Measurements from ENCODE around the gene SYNPO2.

The SYNPO2 gene

DNA sequence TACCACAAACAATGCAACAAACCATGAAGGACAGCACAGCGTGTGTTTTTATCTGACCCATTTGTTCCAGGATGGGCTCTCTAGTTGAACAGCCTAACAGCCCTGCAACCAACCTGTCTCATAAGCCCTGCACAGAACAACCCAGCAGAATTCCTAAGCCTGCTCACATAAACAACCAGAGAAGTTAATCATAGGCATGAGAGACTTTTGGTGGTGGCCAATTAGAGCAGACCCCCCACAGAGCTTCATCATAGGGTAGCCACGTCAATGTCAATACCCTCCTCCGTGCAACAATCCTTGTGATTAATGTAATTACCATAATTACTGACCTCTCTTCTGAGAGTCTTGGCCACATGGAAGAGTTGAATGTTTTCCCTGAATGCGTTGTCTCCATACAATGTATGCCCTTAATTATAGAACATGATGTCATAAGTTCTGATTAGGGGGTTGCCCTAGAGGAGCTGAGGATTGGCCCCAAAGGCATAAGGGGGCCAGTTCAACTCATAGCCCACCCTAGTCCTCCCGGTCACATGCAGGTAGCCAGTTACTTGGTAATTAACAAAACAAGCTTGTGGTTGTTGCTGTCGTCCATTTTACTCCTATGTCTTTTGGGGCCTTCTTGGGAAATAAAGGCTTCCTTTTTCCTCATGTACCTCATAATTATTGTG is 92.7 kb downstream of the SYNPO2 start:
- Histone ChIP-seq H3K36me3 (ENCODE audit: control insufficient read depth in 1 of 2, insufficient read depth in 2 of 2, low read length in 2 of 2) (no peaks in the 10 kb centered on the region), H3K4me3 (ENCODE audit: low read depth in 1 of 2, low read length in 2 of 2) (no peak overlapping the region), H3K4me1 (ENCODE audit: control insufficient read depth in 1 of 2, insufficient read depth in 2 of 2, low read length in 2 of 2) (no peaks in the 10 kb centered on the region), H3K9me3 (ENCODE audit: control insufficient read depth in 1 of 2, low read length in 2 of 2) (no peaks in the 10 kb centered on the region), H3K27me3 (ENCODE audit: control insufficient read depth in 1 of 2, insufficient read depth in 2 of 2, low read length in 2 of 2) (no peaks in the 10 kb centered on the region), H3K27ac (ENCODE audit: low read depth, low read length) (no peak overlapping the region), H3K9ac (ENCODE audit: low read depth in 1 of 2, low read length in 2 of 2) (no peak overlapping the region)

DNA sequence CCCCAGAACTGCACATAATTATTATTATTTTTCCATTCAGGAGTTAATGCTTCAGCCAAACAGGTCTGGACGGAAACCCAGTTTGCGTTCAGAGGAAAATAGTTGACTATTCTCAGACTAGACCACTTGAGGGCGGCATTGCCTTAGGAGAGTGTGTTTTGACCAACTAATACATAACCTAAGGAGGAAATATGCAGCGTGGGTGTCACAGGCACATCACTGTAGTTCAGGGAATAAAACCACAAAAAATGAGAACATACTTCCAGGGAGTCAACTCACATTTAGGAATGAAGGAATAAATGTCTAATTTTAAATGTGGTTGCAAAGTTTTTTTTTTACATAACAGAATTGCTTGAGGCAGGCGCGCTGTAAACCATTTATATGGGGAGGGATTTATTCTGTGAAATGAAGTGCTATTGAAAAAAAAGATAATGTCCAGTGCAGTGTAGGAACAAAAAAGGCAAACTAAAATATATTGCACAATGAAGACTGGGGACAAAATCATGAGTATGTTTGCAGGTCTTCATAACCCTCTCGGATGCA is 93.3 kb downstream of the SYNPO2 start:
- Histone ChIP-seq H3K27me3 (ENCODE audit: control insufficient read depth in 1 of 2, insufficient read depth in 2 of 2, low read length in 2 of 2) (no peaks in the 10 kb centered on the region), H3K36me3 (ENCODE audit: control insufficient read depth in 1 of 2, insufficient read depth in 2 of 2, low read length in 2 of 2) (no peaks in the 10 kb centered on the region), H3K9ac (ENCODE audit: low read depth in 1 of 2, low read length in 2 of 2) (no peak overlapping the region), H3K9me3 (ENCODE audit: control insufficient read depth in 1 of 2, low read length in 2 of 2) (no peaks in the 10 kb centered on the region), H3K4me1 (ENCODE audit: control insufficient read depth in 1 of 2, insufficient read depth in 2 of 2, low read length in 2 of 2) (no peaks in the 10 kb centered on the region), H3K4me3 (ENCODE audit: low read depth in 1 of 2, low read length in 2 of 2) (no peak overlapping the region), H3K27ac (ENCODE audit: low read depth, low read length) (no peak overlapping the region)

DNA sequence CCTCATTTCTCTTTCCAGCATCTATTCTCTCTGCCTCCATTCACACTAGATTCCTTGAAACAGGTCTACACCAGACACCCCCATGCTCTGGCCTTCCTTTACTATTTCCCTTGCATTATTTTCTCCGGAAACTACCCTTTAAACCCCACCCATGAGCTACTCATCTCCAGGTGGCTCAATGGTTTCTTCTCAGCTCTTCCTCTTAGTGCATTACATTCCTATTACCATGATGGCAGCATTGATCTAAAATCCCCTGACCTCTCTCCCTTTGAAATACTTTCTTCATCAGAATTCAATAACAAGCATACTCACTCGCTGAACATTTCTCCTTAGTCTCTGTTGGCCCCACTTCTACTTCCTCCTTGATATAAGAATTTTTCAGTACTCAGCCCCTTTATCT is 94.6 kb downstream of the SYNPO2 start:
- Histone ChIP-seq H3K4me3 (ENCODE audit: low read depth in 1 of 2, low read length in 2 of 2) (no peak overlapping the region), H3K36me3 (ENCODE audit: control insufficient read depth in 1 of 2, insufficient read depth in 2 of 2, low read length in 2 of 2) (no peaks in the 10 kb centered on the region), H3K27me3 (ENCODE audit: control insufficient read depth in 1 of 2, insufficient read depth in 2 of 2, low read length in 2 of 2) (no peaks in the 10 kb centered on the region), H3K9me3 (ENCODE audit: control insufficient read depth in 1 of 2, low read length in 2 of 2) (no peaks in the 10 kb centered on the region), H3K4me1 (ENCODE audit: control insufficient read depth in 1 of 2, insufficient read depth in 2 of 2, low read length in 2 of 2) (no peaks in the 10 kb centered on the region), H3K27ac (ENCODE audit: low read depth, low read length) (no peak overlapping the region), H3K9ac (ENCODE audit: low read depth in 1 of 2, low read length in 2 of 2) (no peak overlapping the region)

DNA sequence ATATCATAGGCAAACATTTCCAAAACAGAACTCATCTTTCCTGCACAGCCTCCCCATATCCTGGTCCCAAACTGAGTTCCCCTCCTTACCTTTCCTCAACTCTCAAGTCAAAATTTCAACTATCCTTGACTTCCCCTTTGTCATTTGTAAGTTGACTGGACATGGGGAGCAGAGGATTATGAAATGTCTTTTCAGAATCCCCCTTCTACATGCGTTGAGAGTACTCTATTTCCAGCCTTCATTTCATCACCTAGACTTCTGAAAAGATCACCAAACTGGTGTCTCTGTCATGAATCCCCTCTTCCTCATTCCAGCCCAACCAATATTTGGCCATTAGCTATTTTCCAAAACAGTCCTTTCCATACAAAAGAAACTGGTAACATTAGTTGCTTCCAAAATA is 95.2 kb downstream of the SYNPO2 start:
- no peaks in the 10 kb centered on the region for H3K4me1 ChIP-seq (ENCODE audit: control insufficient read depth in 1 of 2, insufficient read depth in 2 of 2, low read length in 2 of 2)
- no peaks in the 10 kb centered on the region for H3K27me3 ChIP-seq (ENCODE audit: control insufficient read depth in 1 of 2, insufficient read depth in 2 of 2, low read length in 2 of 2)
- no peak overlapping the region for H3K9ac ChIP-seq (ENCODE audit: low read depth in 1 of 2, low read length in 2 of 2)
- H3K27ac ChIP-seq (ENCODE audit: low read depth, low read length), result no peak overlapping the region
- H3K4me3 ChIP-seq (ENCODE audit: low read depth in 1 of 2, low read length in 2 of 2), result no peak overlapping the region
- no peaks in the 10 kb centered on the region for H3K36me3 ChIP-seq (ENCODE audit: control insufficient read depth in 1 of 2, insufficient read depth in 2 of 2, low read length in 2 of 2)
- no peaks in the 10 kb centered on the region for H3K9me3 ChIP-seq (ENCODE audit: control insufficient read depth in 1 of 2, low read length in 2 of 2)

DNA sequence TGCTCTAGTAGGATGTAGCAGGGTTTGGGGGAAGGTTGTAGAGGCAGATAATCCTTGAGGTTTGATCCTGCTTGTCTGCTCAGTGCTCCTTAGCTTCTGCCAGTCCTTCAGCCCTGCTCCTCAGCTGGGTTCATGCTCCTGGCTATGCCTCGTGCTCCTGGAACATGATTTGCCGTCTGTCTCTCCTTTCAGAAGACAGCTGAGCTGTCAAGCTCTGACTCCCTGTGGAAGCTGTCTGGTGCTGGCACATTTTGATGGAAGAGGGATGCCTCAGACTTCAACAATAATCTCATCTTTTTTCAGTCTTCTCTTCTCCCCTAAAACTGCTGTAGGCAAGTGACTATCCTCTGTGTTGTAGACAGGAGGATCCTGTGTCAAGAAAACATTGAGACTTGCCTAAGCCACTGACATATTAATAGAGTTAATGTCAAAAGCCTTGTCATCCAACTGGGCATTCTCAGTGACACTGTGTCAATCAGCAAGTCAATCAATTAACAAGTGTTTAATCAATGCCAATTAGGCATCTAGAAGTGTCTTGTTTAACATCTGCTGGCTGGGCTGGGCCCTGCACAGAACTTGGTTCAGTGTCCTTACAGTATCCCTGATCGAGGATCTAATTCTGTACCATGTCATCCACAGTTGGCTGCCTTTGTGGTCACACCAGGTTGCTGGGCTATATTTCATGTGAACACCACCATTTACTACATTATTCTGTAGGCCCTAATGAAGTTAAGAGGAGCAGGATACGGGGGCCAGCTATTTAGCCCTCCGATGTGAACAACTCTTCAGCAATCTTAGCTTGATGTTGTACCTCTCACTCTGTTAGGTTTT is 96.7 kb downstream of the SYNPO2 start:
- H3K9me3 ChIP-seq (ENCODE audit: control insufficient read depth in 1 of 2, low read length in 2 of 2), result no peaks in the 10 kb centered on the region
- no peak overlapping the region for H3K27ac ChIP-seq (ENCODE audit: low read depth, low read length)
- H3K36me3 ChIP-seq (ENCODE audit: control insufficient read depth in 1 of 2, insufficient read depth in 2 of 2, low read length in 2 of 2), result no peaks in the 10 kb centered on the region
- H3K27me3 ChIP-seq (ENCODE audit: control insufficient read depth in 1 of 2, insufficient read depth in 2 of 2, low read length in 2 of 2), result no peaks in the 10 kb centered on the region
- H3K4me1 ChIP-seq (ENCODE audit: control insufficient read depth in 1 of 2, insufficient read depth in 2 of 2, low read length in 2 of 2), result no peaks in the 10 kb centered on the region
- no peak overlapping the region for H3K4me3 ChIP-seq (ENCODE audit: low read depth in 1 of 2, low read length in 2 of 2)
- no peak overlapping the region for H3K9ac ChIP-seq (ENCODE audit: low read depth in 1 of 2, low read length in 2 of 2)

DNA sequence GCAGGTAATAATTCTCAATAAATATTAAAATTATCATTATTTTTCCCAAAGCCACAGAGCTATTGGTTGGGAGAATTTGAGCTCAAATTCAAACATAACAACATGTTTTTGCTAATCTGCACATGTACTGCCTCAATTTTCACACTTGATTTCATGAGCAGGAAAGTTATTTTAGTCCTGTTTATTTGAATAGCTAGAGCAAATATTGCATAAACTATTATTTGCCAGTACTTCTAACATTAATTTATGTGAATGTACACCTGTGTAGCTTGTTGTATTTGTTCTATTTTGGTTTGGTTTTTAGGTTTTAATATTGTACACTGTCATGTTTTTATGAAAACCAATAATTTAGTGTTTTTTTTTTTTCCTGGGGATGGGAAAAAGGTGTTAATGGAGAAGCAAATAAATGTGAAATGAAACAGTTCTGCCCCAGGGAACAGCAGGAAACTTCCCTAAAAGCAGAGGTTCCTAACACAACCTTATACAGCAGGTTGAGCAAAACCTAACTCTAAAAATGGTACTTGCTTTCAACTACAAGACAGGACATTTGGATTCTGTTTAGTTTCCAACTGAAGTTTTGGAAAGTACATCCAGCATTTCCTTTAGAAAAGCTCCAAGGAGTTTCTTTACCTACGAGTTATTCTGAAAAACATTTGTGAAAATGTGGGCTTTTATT is 99.4 kb downstream of the SYNPO2 start:
- Histone ChIP-seq H3K9me3 (ENCODE audit: control insufficient read depth in 1 of 2, low read length in 2 of 2) (no peaks in the 10 kb centered on the region), H3K9ac (ENCODE audit: low read depth in 1 of 2, low read length in 2 of 2) (no peak overlapping the region), H3K27ac (ENCODE audit: low read depth, low read length) (no peak overlapping the region), H3K27me3 (ENCODE audit: control insufficient read depth in 1 of 2, insufficient read depth in 2 of 2, low read length in 2 of 2) (no peaks in the 10 kb centered on the region), H3K36me3 (ENCODE audit: control insufficient read depth in 1 of 2, insufficient read depth in 2 of 2, low read length in 2 of 2) (no peaks in the 10 kb centered on the region), H3K4me3 (ENCODE audit: low read depth in 1 of 2, low read length in 2 of 2) (no peak overlapping the region), H3K4me1 (ENCODE audit: control insufficient read depth in 1 of 2, insufficient read depth in 2 of 2, low read length in 2 of 2) (no peaks in the 10 kb centered on the region)

DNA sequence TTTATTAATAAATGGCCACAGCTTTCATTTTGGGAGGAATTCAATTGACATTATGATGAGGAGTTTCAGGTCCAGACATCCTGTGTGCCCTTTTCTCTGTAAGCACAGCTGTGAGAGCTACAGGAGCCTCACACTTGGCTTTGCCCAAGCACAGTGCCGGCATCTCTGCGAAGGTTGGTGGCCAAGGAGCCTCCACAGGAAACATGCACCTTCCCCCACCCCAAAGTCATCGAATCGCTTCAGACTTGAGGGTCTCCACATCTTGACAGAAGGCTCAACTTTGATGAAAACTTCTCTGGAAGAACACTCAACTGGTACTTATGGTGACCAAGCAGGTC is 100.0 kb downstream of the SYNPO2 start:
- Histone ChIP-seq H3K4me3 (ENCODE audit: low read depth in 1 of 2, low read length in 2 of 2) (no peak overlapping the region), H3K4me1 (ENCODE audit: control insufficient read depth in 1 of 2, insufficient read depth in 2 of 2, low read length in 2 of 2) (no peaks in the 10 kb centered on the region), H3K27ac (ENCODE audit: low read depth, low read length) (peak overlapping the region; percentile 70), H3K9me3 (ENCODE audit: control insufficient read depth in 1 of 2, low read length in 2 of 2) (no peaks in the 10 kb centered on the region), H3K36me3 (ENCODE audit: control insufficient read depth in 1 of 2, insufficient read depth in 2 of 2, low read length in 2 of 2) (no peaks in the 10 kb centered on the region), H3K9ac (ENCODE audit: low read depth in 1 of 2, low read length in 2 of 2) (no peak overlapping the region), H3K27me3 (ENCODE audit: control insufficient read depth in 1 of 2, insufficient read depth in 2 of 2, low read length in 2 of 2) (no peaks in the 10 kb centered on the region)

DNA sequence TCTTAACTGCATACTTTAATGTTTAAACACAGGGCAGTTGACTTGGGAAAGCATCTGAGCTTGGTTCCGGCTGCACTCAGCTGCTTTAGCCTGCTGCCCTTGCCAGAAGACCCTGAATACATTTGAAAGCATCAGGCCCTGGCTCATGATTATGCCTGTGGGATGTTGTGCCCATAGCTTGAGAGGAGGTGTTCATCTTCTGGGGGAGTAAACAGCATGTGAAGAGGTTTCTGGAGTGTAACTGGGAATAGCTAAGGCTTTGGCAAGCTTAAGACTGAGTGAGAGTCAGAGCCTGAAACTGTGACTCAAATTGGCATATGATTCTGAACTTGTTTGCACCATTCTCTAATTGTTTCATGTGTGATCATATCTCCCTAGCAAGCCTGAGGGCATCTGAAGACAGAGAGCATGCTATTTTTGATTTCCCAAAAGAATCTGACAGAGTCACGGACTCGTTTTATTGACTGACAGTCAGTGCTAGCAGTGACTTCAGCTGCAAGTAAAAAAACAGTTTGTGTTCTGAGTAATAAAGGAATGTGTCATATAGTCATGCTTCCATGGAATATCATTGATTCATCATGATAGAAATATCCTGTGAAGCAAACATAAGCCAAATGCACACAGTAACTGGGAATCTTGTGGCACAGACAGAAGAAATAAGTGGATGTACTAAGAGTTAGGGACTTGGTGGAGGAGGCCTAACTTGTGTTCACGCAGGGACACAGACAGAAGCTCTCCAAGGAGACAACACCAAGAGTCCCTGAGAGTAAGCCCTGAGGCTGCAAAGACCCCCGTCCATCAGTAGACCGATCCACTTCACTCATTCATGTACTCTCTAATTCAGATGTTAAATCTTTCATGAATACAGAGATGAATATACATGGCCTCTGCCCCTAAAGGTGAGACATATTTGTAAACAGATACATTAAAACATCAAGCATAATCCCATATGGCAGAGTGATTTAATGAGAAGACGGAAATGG is 100.7 kb downstream of the SYNPO2 start:
- H3K9ac ChIP-seq (ENCODE audit: low read depth in 1 of 2, low read length in 2 of 2), result no peak overlapping the region
- H3K9me3 ChIP-seq (ENCODE audit: control insufficient read depth in 1 of 2, low read length in 2 of 2), result no peaks in the 10 kb centered on the region
- H3K4me3 ChIP-seq (ENCODE audit: low read depth in 1 of 2, low read length in 2 of 2), result no peak overlapping the region
- no peaks in the 10 kb centered on the region for H3K4me1 ChIP-seq (ENCODE audit: control insufficient read depth in 1 of 2, insufficient read depth in 2 of 2, low read length in 2 of 2)
- peak overlapping the region; percentile 7 for H3K27ac ChIP-seq (ENCODE audit: low read depth, low read length)
- no peaks in the 10 kb centered on the region for H3K36me3 ChIP-seq (ENCODE audit: control insufficient read depth in 1 of 2, insufficient read depth in 2 of 2, low read length in 2 of 2)
- H3K27me3 ChIP-seq (ENCODE audit: control insufficient read depth in 1 of 2, insufficient read depth in 2 of 2, low read length in 2 of 2), result no peaks in the 10 kb centered on the region

DNA sequence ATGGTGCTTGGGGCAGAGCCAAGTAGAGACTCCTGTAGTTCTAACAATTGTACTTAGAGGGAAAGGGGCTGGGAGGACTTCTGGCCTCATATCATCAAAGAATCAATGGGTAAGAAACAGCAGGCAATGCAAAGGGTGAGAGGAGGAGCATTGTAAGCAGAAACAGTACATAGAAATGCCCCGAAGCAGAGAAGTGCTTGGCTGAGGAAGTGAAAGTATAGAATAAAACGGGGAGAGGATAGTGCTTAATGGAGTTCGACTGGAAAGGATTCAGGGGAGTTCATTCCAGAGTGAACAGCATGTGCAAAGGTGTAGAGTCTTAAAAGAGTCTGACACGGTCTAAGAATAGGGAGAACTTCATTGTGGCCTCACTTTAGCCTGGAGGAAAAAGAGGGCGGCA is 103.0 kb downstream of the SYNPO2 start:
- H3K27ac ChIP-seq (ENCODE audit: low read depth, low read length), result no peak overlapping the region
- H3K27me3 ChIP-seq (ENCODE audit: control insufficient read depth in 1 of 2, insufficient read depth in 2 of 2, low read length in 2 of 2), result no peaks in the 10 kb centered on the region

More for the DNA sequence above, 103.0 kb downstream of the SYNPO2 start:
- Histone ChIP-seq H3K4me3 (ENCODE audit: low read depth in 1 of 2, low read length in 2 of 2) (no peak overlapping the region), H3K9me3 (ENCODE audit: control insufficient read depth in 1 of 2, low read length in 2 of 2) (no peaks in the 10 kb centered on the region), H3K36me3 (ENCODE audit: control insufficient read depth in 1 of 2, insufficient read depth in 2 of 2, low read length in 2 of 2) (no peaks in the 10 kb centered on the region), H3K4me1 (ENCODE audit: control insufficient read depth in 1 of 2, insufficient read depth in 2 of 2, low read length in 2 of 2) (no peaks in the 10 kb centered on the region), H3K9ac (ENCODE audit: low read depth in 1 of 2, low read length in 2 of 2) (no peak overlapping the region)

Data from duodenal mucosa (tissue), 2 donors.